Activated CD8-positive, alpha-beta T cell treated with anti-CD3 and anti-CD28 coated beads for 36 hours (primary cell): ENCODE results near the gene USP49. TPM values are rescaled to one million over a fixed set of nuclear protein-coding genes. Genes with fewer than 3 reads are reported as not detected.

Experiments
- ATAC-seq: fragments of 200-7000 bp; cut with Tn5 transposase; one replicate; pipeline ENCODE4 v1.10.0; 2021; ENCODE audit warnings: mild to moderate bottlenecking, moderate library complexity
- CTCF ChIA-PET: fragments of 350-600 bp; sonication (Branson Sonifier 250); formaldehyde crosslinking; loops from one replicate; lab custom pipeline; 2021; ENCODE audit warnings: antibody characterized with exemption; lab: Charles Lee
- POLR2A ChIA-PET: fragments of 350-600 bp; sonication (Branson Sonifier 250); formaldehyde crosslinking; loops from one replicate; lab custom pipeline; 2021; ENCODE audit warnings: antibody characterized with exemption; lab: Charles Lee
- DNase-seq: peaks from one replicate; pipeline ENCODE4 v3.0.0-alpha.2; 2020
- H3K27ac Mint-ChIP-seq: one replicate; pipeline ENCODE4 v1.8.0; 2021; ENCODE audit warnings: mild to moderate bottlenecking, mixed read lengths
- H3K27me3 Mint-ChIP-seq: one replicate; pipeline ENCODE4 v1.8.0; 2021; ENCODE audit warnings: mixed read lengths
- H3K36me3 Mint-ChIP-seq: one replicate; pipeline ENCODE4 v1.8.0; 2021; ENCODE audit warnings: low read depth, mixed read lengths
- H3K4me1 Mint-ChIP-seq: one replicate; pipeline ENCODE4 v1.8.0; 2021; ENCODE audit warnings: low read depth, mixed read lengths
- H3K4me3 Mint-ChIP-seq: one replicate; pipeline ENCODE4 v1.8.0; 2021; ENCODE audit warnings: mild to moderate bottlenecking, moderate library complexity, mixed read lengths
- H3K9me3 Mint-ChIP-seq: one replicate; pipeline ENCODE4 v1.8.0; 2021; ENCODE audit warnings: mixed read lengths
- intact Hi-C: fragments of 100-400 bp; cut with micrococcal nuclease; formaldehyde crosslinking; loops from one replicate; pipeline ENCODE4 v1.10.0; 2022
- total RNA-seq, 2 experiments: library from RNA; stranded (reverse); gene quantifications; one replicate each; pipeline ENCODE4 v1.2.3, GENCODE V29; 2021
- TF ChIP-seq, protein P1 (sequence below): fragments of 200-600 bp; IDR thresholded peaks from one replicate; pipeline ENCODE4 v1.8.0; 2022; ENCODE audit warnings: antibody characterized with exemption, mild to moderate bottlenecking

The USP49 gene
- total RNA-seq, 2 experiments from 2014 or later: 5.7 to 5.9 TPM

DNA sequence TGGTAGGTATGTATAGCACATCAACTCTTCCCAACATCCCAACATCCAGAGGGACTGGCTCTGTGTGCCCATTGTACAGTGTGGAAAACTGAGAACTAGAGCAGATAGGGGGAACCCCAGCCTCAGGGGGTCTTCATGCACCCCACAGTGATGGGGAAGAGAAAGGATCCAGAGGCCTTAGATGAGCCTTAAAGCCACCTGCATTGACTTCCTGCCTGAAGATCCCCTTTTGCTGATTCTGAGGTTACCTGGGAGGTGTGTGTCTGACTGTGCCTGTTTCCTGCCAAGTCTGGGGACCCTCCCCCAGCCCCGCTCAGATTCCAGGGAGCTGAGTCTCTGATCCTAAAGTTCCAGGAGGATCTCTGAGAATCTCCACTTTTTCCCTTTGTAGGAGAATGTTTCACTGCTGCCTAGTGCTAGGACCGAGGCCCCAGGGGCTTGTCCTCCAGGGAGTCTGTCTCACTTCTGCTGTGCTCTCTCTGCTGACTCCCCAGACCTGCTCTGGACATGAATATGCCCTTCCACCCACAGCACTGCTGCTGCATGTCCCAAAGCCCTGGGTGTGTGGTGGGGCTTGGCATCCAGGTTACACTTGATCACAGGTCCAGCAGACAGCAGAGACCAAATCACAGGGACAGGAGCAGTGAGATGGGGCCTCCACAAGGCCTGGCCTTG lies 135.1 kb downstream of the USP49 start:
- Mint-ChIP-seq H3K36me3 (no peaks in the 10 kb centered on the region), H3K27me3 (peaks cover 5% of the 10 kb centered on the region), H3K4me1 (no peaks in the 10 kb centered on the region), H3K9me3 (no peaks in the 10 kb centered on the region), H3K27ac (no peak overlapping the region), H3K4me3 (no peak overlapping the region)
- ChIA-PET CTCF (no interaction called here), POLR2A (no interaction called here)
- DNase-seq (no peak), ATAC-seq (no peak)
- TF ChIP-seq, protein P1, sequence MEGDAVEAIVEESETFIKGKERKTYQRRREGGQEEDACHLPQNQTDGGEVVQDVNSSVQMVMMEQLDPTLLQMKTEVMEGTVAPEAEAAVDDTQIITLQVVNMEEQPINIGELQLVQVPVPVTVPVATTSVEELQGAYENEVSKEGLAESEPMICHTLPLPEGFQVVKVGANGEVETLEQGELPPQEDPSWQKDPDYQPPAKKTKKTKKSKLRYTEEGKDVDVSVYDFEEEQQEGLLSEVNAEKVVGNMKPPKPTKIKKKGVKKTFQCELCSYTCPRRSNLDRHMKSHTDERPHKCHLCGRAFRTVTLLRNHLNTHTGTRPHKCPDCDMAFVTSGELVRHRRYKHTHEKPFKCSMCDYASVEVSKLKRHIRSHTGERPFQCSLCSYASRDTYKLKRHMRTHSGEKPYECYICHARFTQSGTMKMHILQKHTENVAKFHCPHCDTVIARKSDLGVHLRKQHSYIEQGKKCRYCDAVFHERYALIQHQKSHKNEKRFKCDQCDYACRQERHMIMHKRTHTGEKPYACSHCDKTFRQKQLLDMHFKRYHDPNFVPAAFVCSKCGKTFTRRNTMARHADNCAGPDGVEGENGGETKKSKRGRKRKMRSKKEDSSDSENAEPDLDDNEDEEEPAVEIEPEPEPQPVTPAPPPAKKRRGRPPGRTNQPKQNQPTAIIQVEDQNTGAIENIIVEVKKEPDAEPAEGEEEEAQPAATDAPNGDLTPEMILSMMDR: no peak
- intact Hi-C loops: no loop called here

DNA sequence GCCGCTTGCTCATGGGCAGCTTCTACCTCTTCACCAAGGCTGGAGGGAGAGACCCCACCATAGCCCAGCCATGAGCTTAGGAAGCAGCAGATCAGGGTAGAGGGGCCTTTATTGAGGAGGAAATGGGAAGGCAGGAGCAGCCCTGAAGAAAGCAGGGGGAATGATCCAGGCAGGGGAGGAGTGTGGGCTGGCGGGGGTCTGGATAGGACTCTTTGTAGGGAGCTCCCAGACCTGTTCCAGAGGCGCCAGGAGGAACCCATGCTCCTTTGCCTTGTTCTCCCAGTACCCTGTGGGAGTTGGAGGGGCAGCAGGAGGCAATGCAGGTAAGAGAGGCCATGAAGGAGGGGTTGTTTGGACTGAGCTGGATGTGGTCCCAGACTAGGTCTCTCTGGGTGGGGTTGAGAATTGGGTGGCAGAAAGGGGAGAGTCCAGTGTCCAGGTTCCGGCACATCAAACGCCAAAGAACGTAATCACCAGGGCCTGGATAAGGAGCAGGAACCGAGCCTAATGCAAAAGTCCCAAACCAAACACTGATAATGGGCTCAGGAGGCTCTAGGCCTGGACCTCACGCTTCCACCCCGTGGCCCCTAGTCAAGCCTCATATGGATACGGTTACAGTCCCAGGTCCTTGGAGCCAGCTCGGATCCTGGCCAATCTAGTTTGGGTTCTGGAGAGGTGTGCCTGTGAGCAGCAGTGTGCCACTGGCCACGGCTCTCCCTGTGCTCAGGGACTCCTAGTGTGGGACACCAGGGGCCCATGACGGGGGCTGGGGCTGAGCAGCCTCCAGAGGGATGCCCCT lies 135.9 kb downstream of the USP49 start:
- ATAC-seq: no peak
- H3K4me1 Mint-ChIP-seq: no peaks in the 10 kb centered on the region

DNA sequence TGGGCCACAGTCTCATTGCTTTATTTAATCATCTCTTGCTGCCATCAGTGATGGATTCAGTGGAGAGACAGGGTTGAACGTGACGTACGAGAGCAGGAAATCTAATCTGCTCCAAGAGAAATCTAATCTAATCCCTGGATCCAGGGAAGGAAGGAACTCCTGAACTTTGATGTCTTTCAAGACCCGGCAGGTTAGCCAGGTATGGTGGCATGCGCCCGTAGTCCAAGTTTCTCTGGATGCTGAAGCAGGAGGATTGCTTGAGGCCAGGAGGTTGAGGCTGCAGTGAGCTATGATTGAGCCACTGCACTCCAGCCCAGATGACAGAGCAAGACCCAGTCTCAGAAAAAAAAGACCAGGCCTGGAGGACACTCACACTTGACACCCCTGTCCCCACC lies 136.5 kb downstream of the USP49 start:
- TF ChIP-seq, protein P1: no peak
- peaks cover 5% of the 10 kb centered on the region for H3K27me3 Mint-ChIP-seq
- H3K4me3 Mint-ChIP-seq: no peak overlapping the region
- intact Hi-C loops: no loop called here
- DNase-seq (no peak), ATAC-seq (no peak)
- no peaks in the 10 kb centered on the region for H3K4me1 Mint-ChIP-seq
- no peaks in the 10 kb centered on the region for H3K9me3 Mint-ChIP-seq
- H3K27ac Mint-ChIP-seq: no peak overlapping the region
- ChIA-PET CTCF (no interaction called here), POLR2A (no interaction called here)
- no peaks in the 10 kb centered on the region for H3K36me3 Mint-ChIP-seq

More for the DNA sequence above, 135.9 kb downstream of the USP49 start:
- TF ChIP-seq, protein P1: no peak
- H3K36me3 Mint-ChIP-seq: no peaks in the 10 kb centered on the region
- DNase-seq: no peak
- intact Hi-C loops: no loop called here
- H3K4me3 Mint-ChIP-seq: no peak overlapping the region
- POLR2A ChIA-PET: no interaction called here
- H3K27ac Mint-ChIP-seq: no peak overlapping the region
- H3K9me3 Mint-ChIP-seq: no peaks in the 10 kb centered on the region
- peaks cover 5% of the 10 kb centered on the region for H3K27me3 Mint-ChIP-seq
- CTCF ChIA-PET: no interaction called here

DNA sequence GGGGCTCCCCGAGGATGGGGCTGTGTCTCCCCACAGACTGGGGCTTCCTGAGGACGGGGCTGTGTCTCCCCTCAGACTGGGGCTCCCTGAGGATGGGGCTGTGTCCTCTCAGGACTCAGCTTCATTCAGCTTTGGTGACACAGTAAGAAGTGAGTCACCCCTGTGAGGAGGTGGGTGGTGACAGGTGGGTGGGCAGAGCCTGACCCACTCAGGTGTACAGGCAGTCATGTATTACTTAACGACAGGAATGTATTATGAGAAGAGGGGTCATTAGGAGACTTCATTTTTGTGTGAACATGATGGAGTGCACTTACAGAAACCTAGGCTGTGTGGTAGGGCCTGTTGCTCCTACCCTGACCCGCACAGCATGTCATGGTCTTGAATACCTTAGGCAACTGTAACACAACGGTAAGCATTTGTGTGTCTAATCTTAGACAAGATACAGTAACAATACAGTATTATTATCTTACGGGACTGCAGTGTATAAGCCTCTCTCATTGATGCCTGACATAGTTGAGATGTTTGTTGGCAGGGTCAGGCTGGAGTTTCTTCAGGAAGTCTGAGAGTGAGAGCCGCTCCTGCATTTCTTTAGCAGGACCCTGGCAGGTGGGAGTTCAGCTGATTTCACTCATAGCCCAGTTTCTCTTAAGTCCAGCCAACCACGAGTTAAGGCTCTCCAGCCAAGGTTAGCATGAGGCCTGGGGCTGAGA lies 137.1 kb downstream of the USP49 start:
- H3K4me3 Mint-ChIP-seq: no peak overlapping the region
- TF ChIP-seq, protein P1: no peak
- H3K4me1 Mint-ChIP-seq: no peaks in the 10 kb centered on the region
- ChIA-PET CTCF (no interaction called here), POLR2A (no interaction called here)
- DNase-seq: no peak
- intact Hi-C loops: no loop called here
- no peaks in the 10 kb centered on the region for H3K36me3 Mint-ChIP-seq
- no peak overlapping the region for H3K27ac Mint-ChIP-seq
- ATAC-seq: no peak
- H3K27me3 Mint-ChIP-seq: peaks cover 4% of the 10 kb centered on the region
- no peaks in the 10 kb centered on the region for H3K9me3 Mint-ChIP-seq
